Measurements from ENCODE around the gene RTKN. TPM values are rescaled to one million over a fixed set of nuclear protein-coding genes. Genes with fewer than 3 reads are reported as not detected.

The RTKN gene
- total RNA-seq, 2 donors from 2014 or later: 51.4 to 89.9 TPM

DNA sequence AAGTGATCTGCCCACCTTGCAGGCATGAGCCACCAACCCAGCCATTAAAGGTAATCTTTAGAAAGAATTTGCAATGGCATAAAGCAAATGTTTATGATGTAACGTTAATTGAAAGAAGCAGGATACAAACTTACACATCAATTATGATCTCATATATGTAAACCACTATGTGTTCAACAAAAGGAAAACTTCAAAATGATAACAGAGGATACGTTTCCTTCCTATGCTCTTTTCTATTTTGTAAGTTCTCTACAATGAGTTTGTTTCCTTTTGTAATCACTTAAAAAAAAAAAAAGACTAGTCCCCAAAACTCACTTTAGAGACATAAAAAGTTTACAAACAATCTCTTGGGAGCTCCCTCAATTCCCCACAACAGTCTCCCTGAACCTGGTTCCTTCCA lies 21.7 kb downstream of the RTKN start:
- no peak overlapping the region for H3K9ac ChIP-seq (ENCODE audit: low read depth in 2 of 2, low read length in 2 of 2)
- no peak overlapping the region for H3K27ac ChIP-seq
- TF ChIP-seq CTCF (IDR thresholded peaks at IDR 0.05): no peak
- no peak for DNase-seq
- H3K4me3 ChIP-seq: no peak overlapping the region
- no peaks in the 10 kb centered on the region for H3K9me3 ChIP-seq
- no peaks in the 10 kb centered on the region for H3K27me3 ChIP-seq
- H3K4me1 ChIP-seq: no peaks in the 10 kb centered on the region
- intact Hi-C loops (cut with DNase I): no loop called here
- no peaks in the 10 kb centered on the region for H3K36me3 ChIP-seq

- Histone ChIP-seq H3K27ac (no peak overlapping the region), H3K27me3 (no peaks in the 10 kb centered on the region), H3K9ac (ENCODE audit: low read depth in 2 of 2, low read length in 2 of 2) (no peak overlapping the region), H3K36me3 (no peaks in the 10 kb centered on the region), H3K9me3 (no peaks in the 10 kb centered on the region), H3K4me3 (no peak overlapping the region), H3K4me1 (no peaks in the 10 kb centered on the region)
- intact Hi-C loops (cut with DNase I): no loop called here
- TF ChIP-seq CTCF (IDR thresholded peaks at IDR 0.05): no peak
- no peak for DNase-seq
Measured at GRCh38 chr2:74419345-74419744, 22.4 kb downstream of the RTKN start.

- Histone ChIP-seq H3K4me1 (no peaks in the 10 kb centered on the region), H3K27ac (no peak overlapping the region), H3K27me3 (no peaks in the 10 kb centered on the region), H3K36me3 (no peaks in the 10 kb centered on the region), H3K9ac (ENCODE audit: low read depth in 2 of 2, low read length in 2 of 2) (no peak overlapping the region), H3K9me3 (no peaks in the 10 kb centered on the region), H3K4me3 (no peak overlapping the region)
- TF ChIP-seq CTCF (IDR thresholded peaks at IDR 0.05): no peak
- intact Hi-C loops (cut with DNase I): no loop called here
- DNase-seq: no peak
Measured at GRCh38 chr2:74418312-74418711, 23.4 kb downstream of the RTKN start.

- intact Hi-C loops (cut with DNase I): no loop called here
- H3K4me1 ChIP-seq: no peaks in the 10 kb centered on the region
- no peak for TF ChIP-seq CTCF (IDR thresholded peaks at IDR 0.05)
Measured at GRCh38 chr2:74417763-74418162, 24.0 kb downstream of the RTKN start.

DNA sequence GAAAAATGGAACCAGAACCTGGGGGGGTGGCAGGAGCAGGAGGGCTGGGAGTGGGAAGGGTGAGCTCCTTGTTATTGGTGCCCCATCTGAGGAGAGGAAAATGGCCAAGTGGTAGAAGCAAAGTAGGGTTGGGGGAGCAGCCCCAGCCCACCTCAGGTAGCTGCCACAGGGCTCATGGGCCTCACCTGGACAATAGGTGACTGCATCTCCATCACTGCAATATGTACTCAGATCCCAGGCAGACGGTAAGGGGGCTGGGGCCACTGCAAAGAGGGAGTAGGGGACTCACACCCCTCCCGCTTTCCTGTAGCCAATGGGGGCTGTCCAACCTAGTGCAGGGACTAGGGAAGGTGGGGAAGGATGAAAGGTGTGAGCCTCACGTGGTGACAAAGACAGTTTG lies 24.5 kb downstream of the RTKN start:
- no peak for TF ChIP-seq CTCF (IDR thresholded peaks at IDR 0.05)
- H3K4me3 ChIP-seq: no peak overlapping the region
- no peak overlapping the region for H3K9ac ChIP-seq (ENCODE audit: low read depth in 2 of 2, low read length in 2 of 2)
- H3K27me3 ChIP-seq: no peaks in the 10 kb centered on the region
- no peaks in the 10 kb centered on the region for H3K9me3 ChIP-seq
- no peaks in the 10 kb centered on the region for H3K36me3 ChIP-seq
- no peaks in the 10 kb centered on the region for H3K4me1 ChIP-seq
- H3K27ac ChIP-seq: no peak overlapping the region
- intact Hi-C loops (cut with DNase I): no loop called here
- DNase-seq: no peak

More at GRCh38 chr2:74417763-74418162, 24.0 kb downstream of the RTKN start:
- no peak for DNase-seq
- H3K36me3 ChIP-seq: no peaks in the 10 kb centered on the region
- H3K27ac ChIP-seq: no peak overlapping the region
- H3K4me3 ChIP-seq: no peak overlapping the region
- H3K9me3 ChIP-seq: no peaks in the 10 kb centered on the region
- H3K9ac ChIP-seq (ENCODE audit: low read depth in 2 of 2, low read length in 2 of 2): no peak overlapping the region
- no peaks in the 10 kb centered on the region for H3K27me3 ChIP-seq

DNA sequence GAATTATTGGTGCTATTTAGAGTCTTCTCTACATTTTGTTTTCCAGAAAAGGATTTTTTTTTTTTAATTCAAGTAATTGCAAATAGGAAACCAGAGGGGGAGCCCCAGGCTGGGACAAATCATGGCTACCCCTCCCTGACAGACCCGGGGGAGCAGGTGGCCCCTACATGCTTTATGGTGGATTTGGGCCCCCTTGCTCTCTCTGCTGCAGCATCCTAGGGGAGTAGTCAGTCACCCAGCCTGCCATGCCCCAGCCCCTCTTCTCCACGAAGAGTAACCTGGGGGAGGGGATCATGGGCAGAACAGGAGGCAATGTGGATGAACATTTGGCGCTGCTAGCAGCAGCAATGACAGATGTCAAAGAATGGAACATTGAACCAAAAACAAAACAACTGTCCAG lies 25.0 kb downstream of the RTKN start:
- intact Hi-C loops (cut with DNase I): no loop called here

More for the DNA sequence above, 25.0 kb downstream of the RTKN start:
- Histone ChIP-seq H3K9ac (ENCODE audit: low read depth in 2 of 2, low read length in 2 of 2) (no peak overlapping the region), H3K9me3 (no peaks in the 10 kb centered on the region), H3K4me1 (no peaks in the 10 kb centered on the region), H3K4me3 (no peak overlapping the region), H3K27ac (no peak overlapping the region), H3K27me3 (no peaks in the 10 kb centered on the region), H3K36me3 (no peaks in the 10 kb centered on the region)
- DNase-seq: no peak
- TF ChIP-seq CTCF (IDR thresholded peaks at IDR 0.05): no peak

Data from colonic mucosa (tissue), 4 donors.